ENCODE results near the gene SLC38A3.

DNA sequence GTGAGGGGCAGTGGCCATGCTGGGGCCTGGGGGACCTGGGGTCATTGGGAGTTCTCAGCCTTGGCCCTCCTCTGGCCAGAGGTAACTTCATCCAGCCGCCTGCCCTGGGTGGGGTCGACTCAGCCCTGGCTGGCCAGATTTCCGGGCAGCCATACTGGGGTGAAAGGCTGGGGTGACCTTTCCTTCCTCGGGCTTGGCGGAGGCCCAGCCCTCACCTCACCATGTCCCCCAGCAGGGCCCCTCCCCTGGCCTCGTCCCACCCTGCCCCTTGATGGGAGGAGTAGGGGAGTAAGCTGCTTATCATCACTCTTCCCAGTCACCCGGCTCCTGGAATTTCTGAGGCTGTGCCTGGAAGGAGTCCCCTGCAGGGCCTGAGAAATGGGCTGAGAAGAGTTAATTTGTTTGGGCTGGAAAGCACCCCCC is 44.5 kb upstream of the SLC38A3 start:
- no peak for TF ChIP-seq TEAD4 (IDR thresholded peaks at IDR 0.05)
- no peak for TF ChIP-seq YY1 (IDR thresholded peaks at IDR 0.05; ENCODE audit: low read depth)
- TF ChIP-seq CEBPB (IDR thresholded peaks at IDR 0.05) = no peak
- no peak for TF ChIP-seq TAF1 (IDR thresholded peaks at IDR 0.05; ENCODE audit: low read depth)
- no peak; the same call in 1 of the 2 replicates for TF ChIP-seq TCF12 (IDR thresholded peaks at IDR 0.05; ENCODE audit: low read depth)
- no peak for TF ChIP-seq REST (IDR thresholded peaks at IDR 0.05; ENCODE audit: low read depth)
